HG02938 (cell line): ENCODE data around the gene ACSM2B.
"Not testable (repeated sequence)": the region's sequence is repeated elsewhere in the genome, so short reads cannot be mapped to it uniquely, and the experiment has no call there.

Source experiments
- ATAC-seq: cut with Tn5 transposase; IDR thresholded peaks from one replicate; pipeline ENCODE4 v1.9.1; 2021; ENCODE audit warnings: mild to moderate bottlenecking, moderate library complexity; ENCODE audit not compliant: unreplicated experiment

The ACSM2B gene, protein sequence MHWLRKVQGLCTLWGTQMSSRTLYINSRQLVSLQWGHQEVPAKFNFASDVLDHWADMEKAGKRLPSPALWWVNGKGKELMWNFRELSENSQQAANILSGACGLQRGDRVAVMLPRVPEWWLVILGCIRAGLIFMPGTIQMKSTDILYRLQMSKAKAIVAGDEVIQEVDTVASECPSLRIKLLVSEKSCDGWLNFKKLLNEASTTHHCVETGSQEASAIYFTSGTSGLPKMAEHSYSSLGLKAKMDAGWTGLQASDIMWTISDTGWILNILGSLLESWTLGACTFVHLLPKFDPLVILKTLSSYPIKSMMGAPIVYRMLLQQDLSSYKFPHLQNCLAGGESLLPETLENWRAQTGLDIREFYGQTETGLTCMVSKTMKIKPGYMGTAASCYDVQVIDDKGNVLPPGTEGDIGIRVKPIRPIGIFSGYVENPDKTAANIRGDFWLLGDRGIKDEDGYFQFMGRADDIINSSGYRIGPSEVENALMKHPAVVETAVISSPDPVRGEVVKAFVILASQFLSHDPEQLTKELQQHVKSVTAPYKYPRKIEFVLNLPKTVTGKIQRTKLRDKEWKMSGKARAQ

DNA sequence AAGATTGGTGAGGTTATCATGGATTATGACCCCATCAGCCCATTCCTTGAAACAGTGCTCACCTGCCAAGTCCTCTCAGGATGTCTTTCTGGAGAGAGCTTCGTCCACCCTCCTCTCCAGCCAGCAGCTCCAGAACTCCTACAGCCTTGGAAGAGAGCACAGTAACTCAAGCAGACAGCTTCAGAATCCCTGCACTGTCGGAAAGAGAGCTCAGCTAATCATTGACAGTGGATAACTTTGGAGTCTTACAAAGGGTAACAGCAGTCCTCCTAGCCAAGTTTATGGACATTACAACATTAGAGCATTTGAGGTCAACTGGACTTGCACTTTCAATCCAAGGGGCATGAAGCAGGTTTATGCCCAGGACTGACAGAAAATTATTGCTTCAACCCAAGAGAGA is at the start of gene ACSM2B:
TSS of gene ACSM2B (minus strand) at position 223 of the 400 bp plus-strand sequence. CDS start 11,522 bp downstream, outside the sequence.
- not testable (repeated sequence) for ATAC-seq

DNA sequence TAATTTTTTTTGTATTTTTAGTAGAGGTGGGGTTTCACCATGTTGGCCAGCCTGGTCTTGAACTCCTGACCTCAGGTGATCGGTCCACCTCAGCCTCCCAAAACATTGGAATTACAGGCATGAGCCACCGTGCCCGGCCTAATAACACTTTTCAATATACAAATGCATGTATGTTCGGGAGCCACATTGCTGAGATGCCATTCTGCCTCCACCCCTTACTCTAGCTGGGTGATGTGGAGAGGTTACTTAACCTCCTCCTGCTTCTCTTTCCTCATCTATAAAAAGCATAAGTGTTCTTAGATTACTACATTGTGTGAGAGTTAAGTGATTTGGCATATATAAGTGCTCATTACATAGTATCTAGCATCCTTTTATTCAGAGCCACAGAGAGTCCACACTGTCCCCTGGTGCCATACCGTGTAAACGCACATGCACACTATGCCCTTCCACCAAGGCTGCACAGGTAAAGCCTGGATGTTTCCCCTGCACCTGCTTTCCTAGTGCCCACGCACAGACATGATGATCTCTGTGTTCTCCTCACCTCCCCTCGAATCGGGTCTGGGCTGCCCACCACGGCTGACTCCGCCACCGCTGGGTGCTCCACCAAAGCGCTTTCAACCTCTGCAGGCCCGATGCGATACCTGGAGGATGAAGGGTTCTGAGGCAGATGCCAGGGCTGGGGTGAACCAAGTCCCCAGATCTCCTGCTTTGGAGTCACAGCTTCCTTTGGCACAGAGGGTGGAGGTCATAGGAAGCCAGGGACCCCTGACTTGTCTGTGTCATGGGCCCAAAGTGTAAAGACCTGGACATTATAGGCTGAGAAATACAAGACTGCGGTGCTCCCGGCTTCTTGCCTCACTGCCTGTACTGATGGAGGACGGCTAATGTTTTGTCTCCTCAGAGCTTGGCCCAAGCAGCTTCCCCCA is 49.0 kb upstream of the ACSM2B start:
- ATAC-seq = no peak

DNA sequence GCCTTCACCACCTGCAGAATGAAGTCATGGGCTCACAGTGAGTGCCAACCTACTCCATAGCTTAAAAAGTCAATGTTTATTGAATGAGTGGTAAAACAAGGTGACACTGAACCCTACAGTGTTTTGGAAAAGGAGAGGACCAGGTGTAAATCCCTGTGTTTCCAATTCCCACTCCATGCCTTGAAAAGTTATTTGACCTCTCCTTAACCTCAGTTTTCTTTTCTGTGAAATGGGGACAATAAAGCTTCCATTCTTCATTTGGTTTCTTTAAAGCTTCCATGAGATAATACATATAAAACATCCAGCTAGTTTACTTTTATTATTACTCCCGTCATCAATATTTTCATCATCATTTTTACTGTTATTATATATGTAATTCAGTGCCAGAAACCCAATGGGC is 48.0 kb upstream of the ACSM2B start:
- ATAC-seq = no peak

DNA sequence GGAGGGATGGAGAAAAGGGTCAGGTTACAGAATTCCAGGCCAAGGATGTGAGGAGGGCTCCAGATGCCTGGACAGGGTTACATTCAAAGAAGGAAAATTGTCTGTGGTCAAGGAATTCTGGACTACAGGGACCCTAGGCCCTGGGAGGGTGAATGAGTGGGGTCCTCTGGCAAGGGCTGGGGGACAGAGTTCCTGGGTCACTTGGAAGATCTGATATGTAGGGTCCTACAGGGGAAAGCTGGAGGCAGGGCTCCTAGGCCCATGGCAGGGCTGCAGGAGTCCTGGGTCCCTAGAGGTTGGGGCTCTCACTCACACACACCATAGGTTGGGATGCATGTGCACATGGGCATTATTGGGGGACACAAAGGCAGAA is 46.3 kb upstream of the ACSM2B start:
- ATAC-seq = no peak

DNA sequence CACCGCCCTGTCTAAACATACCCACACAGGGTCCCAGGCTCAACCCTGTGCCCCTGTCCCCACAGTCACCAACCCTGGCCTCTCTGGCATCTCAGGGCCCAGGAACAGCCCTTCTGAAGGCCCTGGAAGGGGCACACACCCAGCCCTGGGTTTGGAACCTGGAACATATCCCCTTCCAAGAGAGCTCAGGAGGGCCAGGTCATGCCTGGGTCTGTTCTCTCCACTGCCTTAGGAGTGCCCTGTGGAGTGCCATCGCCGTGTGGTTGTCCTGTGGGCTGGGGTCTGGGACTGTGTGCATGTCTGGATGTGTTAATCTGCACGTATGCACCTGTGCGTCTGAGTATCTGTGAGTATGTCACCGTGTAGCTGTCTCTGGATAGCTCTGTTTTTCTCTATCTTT is 45.2 kb upstream of the ACSM2B start:
- ATAC-seq = no peak

DNA sequence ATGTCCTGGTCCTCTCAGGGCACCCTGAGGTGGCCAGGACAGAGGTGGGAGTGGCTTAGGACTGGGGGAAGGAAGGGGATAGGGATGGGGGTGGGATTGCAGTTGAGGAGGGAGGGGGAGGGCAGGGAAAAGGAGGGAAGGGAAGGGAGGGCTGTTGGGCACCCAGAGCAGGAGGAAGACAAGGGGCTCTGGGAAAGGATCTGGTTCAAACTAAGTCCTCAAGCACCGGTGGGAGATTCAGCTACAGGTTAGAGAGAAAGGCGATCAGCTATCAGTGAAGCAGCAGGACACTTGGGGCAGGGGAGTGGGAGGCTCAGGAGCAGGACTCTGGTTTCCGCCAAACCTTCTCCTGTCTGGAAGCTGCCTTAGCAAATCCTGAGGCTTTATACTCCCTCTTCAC is 44.6 kb upstream of the ACSM2B start:
- ATAC-seq = no peak

DNA sequence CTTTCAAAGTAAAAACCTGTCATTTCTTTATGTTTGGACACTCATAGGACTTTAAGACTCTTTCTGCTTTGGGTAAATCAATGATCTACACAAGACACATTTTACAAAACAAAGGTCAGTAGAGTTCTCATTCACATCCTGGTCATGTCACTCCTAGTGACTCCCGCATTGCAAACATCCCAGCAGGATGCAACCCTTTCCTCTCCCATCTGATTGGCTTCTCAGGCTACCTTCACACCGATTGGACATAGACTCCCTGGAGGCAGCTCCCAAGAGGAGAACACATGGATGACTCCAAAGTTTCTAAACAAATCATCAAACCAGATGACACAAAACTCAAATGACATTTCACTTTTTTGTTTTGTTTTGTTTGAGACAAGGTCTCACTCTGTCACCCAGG is 43.8 kb upstream of the ACSM2B start:
- ATAC-seq = no peak

DNA sequence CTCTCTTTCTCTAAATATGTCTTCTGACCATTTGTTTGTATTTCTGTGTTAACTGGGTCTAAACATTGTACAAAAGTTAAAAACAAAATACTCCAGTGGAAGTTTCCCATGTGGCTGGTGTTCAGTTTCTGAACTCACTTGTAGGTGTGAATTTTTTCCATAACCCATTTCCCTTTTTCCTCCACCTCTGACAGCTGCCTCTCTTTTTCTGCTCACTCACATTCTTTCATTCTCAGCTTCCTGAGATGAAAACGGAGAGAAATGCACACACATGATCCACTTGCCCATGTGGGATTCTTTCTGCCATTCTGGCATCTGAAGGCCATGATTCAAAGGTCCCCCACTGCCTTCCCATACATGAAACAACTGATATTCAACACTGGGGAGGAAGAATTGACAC is 41.1 kb upstream of the ACSM2B start:
- no peak for ATAC-seq

DNA sequence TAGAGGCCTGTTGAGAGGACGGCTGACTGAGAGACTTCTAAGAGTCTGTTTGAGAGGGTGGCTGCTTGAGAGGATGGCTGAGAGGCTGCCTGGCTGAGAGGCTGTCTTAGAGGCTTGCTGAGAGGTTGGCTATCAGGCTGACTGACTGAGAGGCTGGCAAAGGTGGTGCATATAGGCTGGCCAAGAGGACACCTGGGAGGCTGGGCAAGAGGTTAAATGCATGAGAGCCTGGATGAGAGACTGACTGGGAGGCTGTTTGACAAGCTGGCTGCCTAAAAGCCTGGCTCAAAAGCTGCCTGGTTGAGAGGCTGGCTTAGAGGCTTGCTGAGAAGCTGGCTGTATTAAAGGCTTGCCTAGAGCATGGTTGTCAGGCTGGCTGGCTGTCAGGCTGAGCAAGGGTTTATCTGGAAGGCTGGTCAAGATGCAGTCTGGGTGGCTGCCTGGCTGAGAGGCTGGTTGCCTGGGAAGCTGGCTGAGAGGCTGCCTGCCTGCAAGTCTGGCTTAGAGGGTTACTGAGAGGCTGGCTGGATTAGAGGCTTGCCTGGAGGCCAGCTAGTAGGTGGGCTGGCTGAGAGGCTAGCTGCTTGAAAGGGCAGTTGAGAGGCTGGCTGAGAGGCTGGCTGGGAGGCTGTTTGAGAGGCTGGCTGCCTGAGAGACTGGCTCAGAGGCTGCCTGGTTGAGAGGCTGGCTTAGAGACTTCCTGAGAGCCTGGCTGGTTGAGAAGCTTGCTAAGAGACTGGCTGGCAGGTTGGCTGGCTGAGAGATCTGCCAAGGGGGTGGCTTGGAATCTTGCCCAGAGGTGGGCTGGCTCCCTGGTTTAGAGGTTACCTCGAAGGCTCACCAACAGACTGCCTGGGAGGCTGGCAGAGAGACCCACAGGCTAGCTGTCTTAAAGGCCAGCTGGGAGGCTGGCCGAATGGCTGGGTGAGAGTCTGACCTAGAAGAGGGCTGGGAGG is 38.3 kb upstream of the ACSM2B start:
- no peak for ATAC-seq

DNA sequence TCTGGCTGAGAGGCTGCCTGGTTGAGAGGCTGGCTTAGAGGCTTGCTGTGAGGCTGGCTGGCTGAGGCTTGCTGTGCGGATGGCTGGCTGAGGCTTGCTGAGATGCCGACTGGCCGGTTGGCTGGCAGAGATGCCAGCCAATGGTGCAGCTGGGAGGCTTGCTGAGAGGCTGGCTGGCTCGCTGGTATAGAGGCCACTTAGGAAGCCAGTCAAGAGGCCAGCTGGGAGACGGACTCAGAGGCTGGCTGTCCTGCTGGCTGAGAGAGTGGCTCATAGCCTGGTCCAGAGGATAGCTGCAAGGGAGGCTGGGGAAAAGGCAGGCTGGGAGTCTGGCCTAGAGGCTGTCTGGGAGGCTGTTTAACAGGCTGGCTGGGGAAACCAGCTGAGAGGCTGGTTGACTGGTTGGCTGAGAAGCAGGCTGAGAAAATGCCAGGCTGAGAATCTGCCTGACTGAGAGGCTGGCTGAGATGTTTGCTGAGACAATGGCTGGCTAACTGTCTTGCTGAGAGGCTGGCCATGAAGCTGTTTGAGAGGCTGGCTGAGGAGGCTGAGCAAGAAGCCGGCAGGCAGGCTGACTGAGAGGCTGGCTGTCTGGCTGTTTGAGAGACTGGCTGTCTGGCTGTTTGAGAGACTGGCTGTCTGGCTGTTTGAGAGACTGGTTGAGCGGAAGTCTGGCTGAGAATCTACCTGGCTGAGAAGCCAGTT is 37.5 kb upstream of the ACSM2B start:
- ATAC-seq = no peak

DNA sequence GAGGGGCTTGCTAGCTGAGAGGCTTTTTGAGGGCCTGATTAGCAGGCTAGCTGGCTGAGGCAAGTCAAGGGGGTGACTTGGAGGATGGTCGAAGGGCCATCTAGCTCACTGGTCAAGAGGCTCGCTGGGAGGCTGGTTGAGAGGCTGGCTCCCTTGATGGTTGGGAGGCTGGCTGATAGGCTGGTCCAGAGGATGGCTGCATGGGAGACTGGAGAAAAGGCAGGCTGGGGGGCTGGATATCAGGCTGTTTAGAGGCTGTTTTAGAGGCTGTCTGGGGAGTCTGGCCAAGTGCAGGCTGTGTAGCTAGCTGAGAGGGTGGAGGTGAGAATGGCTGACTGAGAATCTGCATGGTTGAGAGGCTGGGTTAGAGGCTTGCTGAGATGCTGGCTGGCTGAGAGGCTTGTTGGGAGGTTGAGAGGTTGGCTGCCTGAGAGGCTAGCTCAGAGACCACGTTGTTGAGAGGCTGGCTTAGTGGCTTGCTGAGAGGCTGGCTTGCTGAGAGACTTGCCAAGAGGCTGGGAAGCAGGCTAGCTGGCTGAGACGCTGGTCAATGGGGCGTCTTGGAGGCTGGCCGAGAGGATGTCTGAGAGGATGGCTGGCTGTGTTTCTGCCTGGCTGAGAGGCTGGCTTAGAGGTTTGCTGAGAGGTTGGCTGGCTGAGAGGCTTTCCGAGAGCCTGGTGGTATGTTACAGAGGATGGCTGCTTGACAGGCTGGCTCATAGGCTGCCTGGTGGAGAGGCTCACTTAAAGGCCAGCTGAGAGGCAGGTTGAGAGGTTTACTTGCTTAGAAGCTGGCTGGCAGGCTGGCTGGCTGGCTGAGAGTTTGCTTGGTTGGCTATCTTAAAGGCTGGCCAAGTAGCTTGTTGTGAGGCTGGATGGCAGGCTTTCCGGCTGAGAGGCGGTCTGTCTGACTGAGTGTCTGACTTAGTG is 36.6 kb upstream of the ACSM2B start:
- no peak for ATAC-seq

DNA sequence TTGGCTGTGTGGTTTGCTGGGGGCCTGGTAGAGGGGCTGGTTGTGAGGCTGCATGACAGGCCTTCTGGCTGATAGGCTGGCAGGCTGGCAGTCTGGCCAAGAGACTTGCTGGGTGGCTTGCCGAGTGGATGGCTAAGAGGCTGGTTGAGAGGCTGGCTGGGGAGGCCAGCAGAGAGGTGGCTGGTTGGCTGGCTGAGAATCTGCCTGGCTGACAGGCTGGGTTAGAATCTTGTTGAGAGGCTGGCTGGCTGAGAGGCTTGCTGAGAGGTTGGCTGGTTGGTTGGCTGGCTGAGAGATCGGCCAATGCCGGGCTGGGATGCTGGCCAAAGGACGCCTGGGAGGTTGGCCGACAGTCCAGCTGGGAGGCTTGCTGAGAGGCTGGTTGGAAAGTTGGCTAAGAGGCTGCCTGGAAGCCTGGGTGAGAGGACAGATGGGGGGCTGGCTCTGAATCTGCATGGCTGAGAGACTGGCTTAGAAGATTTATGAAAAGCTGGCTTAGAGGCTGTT is 35.9 kb upstream of the ACSM2B start:
- ATAC-seq = no peak

DNA sequence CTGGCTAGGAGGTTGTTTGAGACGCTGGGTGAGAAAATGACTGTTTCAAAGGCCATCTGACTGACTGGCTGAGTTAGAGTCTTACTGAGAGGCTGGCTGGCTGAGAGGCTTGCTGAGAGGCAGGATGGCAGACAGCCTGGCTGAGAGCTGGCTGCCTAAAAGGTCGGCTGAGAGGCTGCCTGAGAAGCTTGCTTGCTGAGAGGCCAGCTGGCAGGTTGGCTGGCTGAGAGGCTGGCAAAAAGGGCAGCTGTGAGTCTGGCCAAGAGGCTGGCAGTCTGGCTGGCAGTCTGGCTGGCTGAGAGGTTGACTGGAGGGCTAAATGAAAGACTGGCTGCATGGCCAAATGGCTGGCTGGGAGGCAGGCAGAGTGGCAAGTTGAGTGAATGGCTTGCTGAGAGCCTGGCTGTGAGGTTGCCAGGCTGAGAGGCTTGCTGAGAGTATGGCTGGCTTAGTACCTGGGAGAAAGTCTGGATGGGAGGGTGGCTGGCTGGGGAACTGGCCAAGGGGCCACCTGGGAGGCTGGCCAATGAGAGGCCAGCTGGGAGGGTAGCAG is 35.3 kb upstream of the ACSM2B start:
- no peak for ATAC-seq

DNA sequence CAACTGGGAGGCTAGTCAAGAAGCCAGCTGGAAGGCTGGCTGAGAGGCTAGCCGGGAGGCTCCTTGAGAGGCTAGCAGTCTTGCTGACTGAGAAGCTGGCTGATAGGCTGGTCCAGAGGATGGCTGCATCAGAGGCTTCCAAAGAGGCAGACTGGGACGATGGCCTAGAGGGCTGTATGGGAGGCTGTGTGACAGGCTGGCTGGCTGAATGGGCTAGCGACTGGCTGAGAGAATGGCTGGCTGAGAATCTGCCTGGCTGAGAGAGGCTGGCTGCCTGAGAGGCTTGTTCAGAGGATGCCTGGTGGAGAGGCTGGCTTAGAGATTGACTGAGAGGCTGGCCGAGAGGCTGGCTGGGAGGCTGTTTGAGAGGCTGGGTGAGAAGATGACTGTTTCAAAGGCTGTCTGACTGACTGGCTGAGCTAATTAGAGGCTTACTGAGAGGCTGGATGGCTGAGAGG is 34.8 kb upstream of the ACSM2B start:
- ATAC-seq = no peak

DNA sequence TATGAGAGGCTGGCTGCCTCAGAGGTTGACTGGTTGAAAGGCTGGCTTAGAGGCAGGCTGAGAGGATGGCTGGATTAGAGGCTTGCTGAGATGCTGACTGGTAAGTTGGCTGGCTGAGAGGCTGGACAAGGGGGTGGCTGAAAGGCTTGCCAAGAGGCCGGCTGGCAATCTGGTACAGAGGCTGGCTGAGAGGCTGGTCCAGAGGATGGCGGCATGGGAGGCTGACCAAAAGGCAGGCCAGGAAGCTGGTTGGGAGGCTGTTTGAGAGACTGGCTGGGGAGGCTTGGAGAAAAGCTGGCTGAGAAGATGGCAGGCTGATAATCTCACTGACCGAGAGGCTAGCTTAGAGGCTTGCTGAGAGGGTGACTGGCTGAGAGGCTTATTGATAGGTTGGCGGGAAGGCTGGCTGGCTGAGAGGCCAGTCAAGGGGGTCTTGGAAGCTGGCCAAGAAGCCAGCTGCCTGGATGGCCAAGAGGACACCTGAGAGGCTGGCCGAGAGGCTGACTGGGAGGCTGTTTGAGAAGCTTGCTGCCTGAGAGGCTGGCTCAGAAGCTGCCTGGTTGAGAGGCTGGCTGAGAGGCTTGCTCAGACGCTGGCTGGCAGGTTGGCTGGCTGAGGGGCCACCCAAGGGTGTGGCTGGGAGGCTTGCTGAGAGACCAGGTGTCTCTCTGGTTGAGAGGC is 34.2 kb upstream of the ACSM2B start:
- no peak for ATAC-seq

DNA sequence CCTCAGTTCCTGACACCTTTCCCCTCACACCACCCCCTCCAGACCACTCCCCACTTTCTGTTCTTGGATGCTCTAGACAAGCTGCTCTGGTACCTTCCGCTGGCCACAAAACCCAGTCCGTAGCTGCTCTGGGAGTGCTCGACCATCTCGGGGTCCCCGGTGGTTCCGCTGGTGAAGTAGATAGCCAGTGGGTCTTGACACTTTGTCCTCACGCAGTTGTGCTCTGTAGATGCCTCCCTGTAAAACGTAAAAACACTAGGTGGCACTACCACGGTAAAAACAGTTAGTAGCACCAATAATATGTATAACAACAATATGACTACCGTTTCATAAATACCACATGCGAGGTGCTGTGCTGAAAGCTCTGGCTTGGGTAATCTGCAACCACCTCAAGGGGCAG is 26.0 kb upstream of the ACSM2B start:
- not testable (repeated sequence) for ATAC-seq

DNA sequence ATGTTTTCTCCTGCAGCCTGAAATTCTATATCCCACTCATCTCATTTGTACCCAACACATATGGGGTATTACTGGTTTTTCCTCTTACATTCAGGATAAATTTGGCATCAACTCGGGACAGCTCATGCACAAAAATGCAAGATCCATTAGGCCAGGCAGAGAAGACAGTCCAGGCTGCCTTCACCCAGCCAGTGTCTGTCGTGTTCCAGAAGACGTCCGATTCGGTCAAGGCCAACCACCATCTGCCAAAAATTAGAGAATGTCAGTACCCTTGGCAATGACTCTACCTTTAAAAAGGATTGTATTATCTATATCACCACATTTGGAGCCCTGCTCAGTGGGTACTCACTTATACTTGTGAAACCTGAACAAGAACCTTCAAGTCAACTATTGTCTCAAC is 23.3 kb upstream of the ACSM2B start:
- not testable (repeated sequence) for ATAC-seq
